CD4-positive, alpha-beta T cell (primary cell): Measurements from ENCODE around the gene CD109. TPM values are rescaled to one million over a fixed set of nuclear protein-coding genes. Genes with fewer than 3 reads are reported as not detected.

Experiments
- ATAC-seq: fragments of 200-7000 bp; cut with Tn5 transposase; one replicate; pipeline ENCODE4 v1.10.0; 2022; ENCODE audit warnings: mild to moderate bottlenecking; ENCODE audit not compliant: poor library complexity
- CTCF ChIA-PET: fragments of 350-600 bp; sonication (Branson Sonifier 250); formaldehyde crosslinking; loops from one replicate; lab custom pipeline; 2021; ENCODE audit warnings: antibody characterized with exemption, inconsistent platforms; lab: Charles Lee
- POLR2A ChIA-PET: fragments of 350-600 bp; sonication (Branson Sonifier 250); formaldehyde crosslinking; loops from one replicate; lab custom pipeline; 2021; ENCODE audit warnings: antibody characterized with exemption, inconsistent platforms; lab: Charles Lee
- DNase-seq, 14 experiments: peaks; one replicate each; pipeline ENCODE4 v3.0.0-alpha.2; 2013 to 2020; ENCODE audit warnings: mixed read lengths in 2 of 14
- H3K27ac ChIP-seq, 2 donors: one replicate each; pipeline versions ENCODE4 v1.5.1 to v1.7.0; 2013; ENCODE audit warnings: low read length in 2 of 2, low read depth in 1 of 2, mild to moderate bottlenecking in 1 of 2
- H3K27me3 ChIP-seq, 2 experiments: 1 replicate in 1 of 2; 2 replicates in 1 of 2; pipeline versions ENCODE4 v1.6.1 to v1.7.0; 2013; ENCODE audit warnings: low read length in 2 of 2, control low read depth in 1 of 2, mild to moderate bottlenecking in 1 of 2, moderate library complexity in 1 of 2; ENCODE audit not compliant: insufficient read depth in 2 of 2, control insufficient read depth in 1 of 2
- H3K36me3 ChIP-seq: one replicate; pipeline ENCODE4 v1.6.1; 2013; ENCODE audit warnings: low read length, control low read depth; ENCODE audit not compliant: insufficient read depth
- H3K4me1 ChIP-seq: one replicate; pipeline ENCODE4 v1.6.1; 2013; ENCODE audit warnings: low read length, control low read depth; ENCODE audit not compliant: insufficient read depth
- H3K4me3 ChIP-seq: one replicate; pipeline ENCODE4 v1.5.1; 2013; ENCODE audit warnings: mild to moderate bottlenecking, low read length, moderate library complexity
- H3K9me3 ChIP-seq, 2 experiments: 1 replicate in 1 of 2; 2 replicates in 1 of 2; pipeline versions ENCODE4 v1.6.1 to v1.7.0; 2013; ENCODE audit warnings: low read length in 2 of 2, mild to moderate bottlenecking in 2 of 2, control low read depth in 1 of 2, moderate library complexity in 1 of 2; ENCODE audit not compliant: control insufficient read depth in 1 of 2, insufficient read depth in 1 of 2
- H3K27ac Mint-ChIP-seq: one replicate; pipeline ENCODE4 v1.8.0; 2020; ENCODE audit warnings: mixed read lengths
- H3K27me3 Mint-ChIP-seq: one replicate; pipeline ENCODE4 v1.8.0; 2021; ENCODE audit warnings: mixed read lengths
- H3K36me3 Mint-ChIP-seq: one replicate; pipeline ENCODE4 v1.8.0; 2021; ENCODE audit warnings: low read depth, mixed read lengths
- H3K4me1 Mint-ChIP-seq: one replicate; pipeline ENCODE4 v1.8.0; 2021; ENCODE audit warnings: low read depth, mixed read lengths
- H3K4me3 Mint-ChIP-seq: one replicate; pipeline ENCODE4 v1.8.0; 2020; ENCODE audit warnings: mild to moderate bottlenecking, mixed read lengths
- H3K9me3 Mint-ChIP-seq: one replicate; pipeline ENCODE4 v1.8.0; 2020; ENCODE audit warnings: mixed read lengths
- intact Hi-C, 2 experiments: fragments of 100-400 bp; cut with DNase I in 1 of 2; cut with micrococcal nuclease in 1 of 2; formaldehyde crosslinking; loops; one replicate each; pipeline versions ENCODE4 v1.15.1 to v1.9.0; 2023 to 2025; cut with DNase I, micrococcal nuclease
- total RNA-seq, 174 experiments: library from RNA in 2 of 174; stranded (reverse) in 2 of 174; gene quantifications; one replicate each; pipeline ENCODE4 v1.2.3 and lab custom pipeline; 2021 to 2026
- TF ChIP-seq, protein P1 (sequence below): fragments of 200-600 bp; IDR thresholded peaks from one replicate; pipeline ENCODE4 v1.8.0; 2022; ENCODE audit warnings: antibody characterized with exemption, mild to moderate bottlenecking

CD109 gene
- total RNA-seq, 2 experiments from 2014 or later, result 0.75 to 0.80 TPM

DNA sequence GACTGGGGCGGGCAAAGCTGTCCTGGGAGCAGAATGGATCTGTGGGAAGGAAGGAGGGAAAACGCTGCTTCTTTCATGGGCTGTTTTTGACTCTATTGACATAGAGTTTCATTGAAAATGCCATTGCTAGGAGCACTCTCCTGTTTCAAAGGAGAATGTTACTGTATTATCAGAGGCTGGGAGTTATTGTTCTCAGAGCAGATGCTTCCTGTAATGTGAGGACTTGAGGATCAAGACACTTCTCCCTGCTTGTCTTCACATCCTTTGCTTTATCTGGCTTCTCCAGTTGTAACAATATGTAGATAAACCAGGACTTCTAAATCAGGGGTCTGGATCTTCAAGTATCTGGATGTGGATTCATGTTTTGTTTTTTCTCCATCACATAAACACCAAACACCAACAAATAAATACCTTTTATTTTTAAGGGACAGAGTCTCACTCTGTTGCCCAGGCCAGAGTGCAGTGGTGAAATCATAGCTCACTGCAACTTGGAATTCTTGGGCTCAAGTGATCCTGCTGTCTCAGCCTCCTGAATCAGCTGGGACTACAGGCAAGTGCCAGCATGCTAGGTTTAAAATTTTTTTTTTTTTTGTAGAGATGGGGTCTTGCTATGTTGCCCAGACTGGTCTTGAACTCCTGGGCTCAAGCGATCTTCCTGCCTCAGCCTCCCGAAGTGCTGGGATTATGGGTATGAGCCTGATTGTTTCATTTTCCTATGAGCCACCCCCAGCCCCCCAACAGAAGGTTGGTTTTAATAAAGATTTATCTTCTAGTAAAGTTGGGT is 3.9 kb downstream of the CD109 start:
- no peak overlapping the region for H3K4me3 ChIP-seq
- Mint-ChIP-seq H3K4me1 (peaks cover 19% of the 10 kb centered on the region), H3K27me3 (peaks cover 12% of the 10 kb centered on the region), H3K36me3 (no peaks in the 10 kb centered on the region), H3K27ac (no peak overlapping the region), H3K4me3 (peak overlapping the region; percentile 8), H3K9me3 (no peaks in the 10 kb centered on the region)
- H3K27me3 ChIP-seq, result no peaks in the 10 kb centered on the region
- POLR2A ChIA-PET, result no interaction called here
- H3K36me3 ChIP-seq, result no peaks in the 10 kb centered on the region
- no peak overlapping the region for H3K27ac ChIP-seq
- H3K4me1 ChIP-seq, result peaks cover 14% of the 10 kb centered on the region
- TF ChIP-seq, protein P1, sequence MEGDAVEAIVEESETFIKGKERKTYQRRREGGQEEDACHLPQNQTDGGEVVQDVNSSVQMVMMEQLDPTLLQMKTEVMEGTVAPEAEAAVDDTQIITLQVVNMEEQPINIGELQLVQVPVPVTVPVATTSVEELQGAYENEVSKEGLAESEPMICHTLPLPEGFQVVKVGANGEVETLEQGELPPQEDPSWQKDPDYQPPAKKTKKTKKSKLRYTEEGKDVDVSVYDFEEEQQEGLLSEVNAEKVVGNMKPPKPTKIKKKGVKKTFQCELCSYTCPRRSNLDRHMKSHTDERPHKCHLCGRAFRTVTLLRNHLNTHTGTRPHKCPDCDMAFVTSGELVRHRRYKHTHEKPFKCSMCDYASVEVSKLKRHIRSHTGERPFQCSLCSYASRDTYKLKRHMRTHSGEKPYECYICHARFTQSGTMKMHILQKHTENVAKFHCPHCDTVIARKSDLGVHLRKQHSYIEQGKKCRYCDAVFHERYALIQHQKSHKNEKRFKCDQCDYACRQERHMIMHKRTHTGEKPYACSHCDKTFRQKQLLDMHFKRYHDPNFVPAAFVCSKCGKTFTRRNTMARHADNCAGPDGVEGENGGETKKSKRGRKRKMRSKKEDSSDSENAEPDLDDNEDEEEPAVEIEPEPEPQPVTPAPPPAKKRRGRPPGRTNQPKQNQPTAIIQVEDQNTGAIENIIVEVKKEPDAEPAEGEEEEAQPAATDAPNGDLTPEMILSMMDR, result no peak
- DNase-seq (no peak), ATAC-seq (no peak)
- CTCF ChIA-PET, result interaction anchor here (1.8 kb wide), 1 partner anchor 33 kb away, joined by 4 read pairs; no protein-coding TSS in a partner anchor
- intact Hi-C loops, result no loop called here
- no peaks in the 10 kb centered on the region for H3K9me3 ChIP-seq

DNA sequence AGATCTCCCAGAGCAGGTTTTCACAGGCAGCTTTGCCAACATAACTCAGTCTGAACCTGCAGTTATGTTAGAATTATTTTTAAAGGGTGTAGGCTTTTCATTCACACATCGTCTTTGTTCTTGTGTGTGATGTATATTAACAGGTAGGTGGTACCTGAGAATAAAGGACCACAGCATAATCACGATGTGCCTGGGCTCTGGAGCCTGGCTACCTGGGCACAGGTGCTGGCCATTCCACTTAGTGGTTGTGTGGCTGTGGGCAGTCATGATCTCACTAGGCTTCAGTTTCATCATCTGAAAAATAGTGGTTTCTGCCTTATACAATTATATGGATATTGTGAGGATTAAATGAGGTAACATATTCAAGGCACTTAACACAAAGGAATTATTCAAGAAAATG is 6.4 kb downstream of the CD109 start:
- no peaks in the 10 kb centered on the region for H3K4me1 Mint-ChIP-seq
- H3K9me3 ChIP-seq, result no peaks in the 10 kb centered on the region
- H3K9me3 Mint-ChIP-seq, result no peaks in the 10 kb centered on the region
- H3K27me3 ChIP-seq, result no peaks in the 10 kb centered on the region
- TF ChIP-seq, protein P1, result no peak
- no peaks in the 10 kb centered on the region for H3K36me3 Mint-ChIP-seq
- H3K4me1 ChIP-seq, result no peaks in the 10 kb centered on the region
- no peaks in the 10 kb centered on the region for H3K36me3 ChIP-seq
- H3K4me3 Mint-ChIP-seq, result no peak overlapping the region
- no peak overlapping the region for H3K27ac ChIP-seq
- ATAC-seq (no peak), DNase-seq (no peak)
- intact Hi-C loops, result no loop called here
- peaks cover 3% of the 10 kb centered on the region for H3K27me3 Mint-ChIP-seq
- H3K27ac Mint-ChIP-seq, result no peak overlapping the region
- no peak overlapping the region for H3K4me3 ChIP-seq
- ChIA-PET POLR2A (no interaction called here), CTCF (no interaction called here)

DNA sequence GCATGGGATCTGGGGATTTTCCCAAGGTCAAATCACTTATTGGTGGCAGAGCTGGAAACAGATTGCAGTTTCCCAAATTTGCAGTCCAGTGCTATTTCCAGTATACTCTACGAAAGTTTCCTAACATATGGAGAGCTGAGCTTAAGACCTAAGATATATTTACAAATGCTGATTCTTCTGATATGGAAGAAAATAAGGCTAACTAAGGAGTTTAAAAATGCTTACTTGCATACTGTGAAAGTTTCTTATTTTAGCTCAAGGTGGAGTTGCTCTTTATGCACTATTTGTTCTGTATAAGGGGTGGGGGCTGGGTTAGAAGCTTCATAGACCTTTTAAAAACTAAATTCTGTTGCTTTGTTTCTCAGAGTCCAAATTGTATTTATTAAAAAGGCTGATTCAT is 7.5 kb downstream of the CD109 start:
- Mint-ChIP-seq H3K27me3 (peaks cover 3% of the 10 kb centered on the region), H3K9me3 (no peaks in the 10 kb centered on the region), H3K27ac (no peak overlapping the region), H3K36me3 (no peaks in the 10 kb centered on the region), H3K4me3 (no peak overlapping the region), H3K4me1 (no peaks in the 10 kb centered on the region)
- Histone ChIP-seq H3K27ac (no peak overlapping the region), H3K4me3 (no peak overlapping the region), H3K9me3 (no peaks in the 10 kb centered on the region), H3K36me3 (no peaks in the 10 kb centered on the region), H3K4me1 (no peaks in the 10 kb centered on the region), H3K27me3 (no peaks in the 10 kb centered on the region)
- ChIA-PET POLR2A (no interaction called here), CTCF (no interaction called here)
- DNase-seq, result no peak
- intact Hi-C loops, result no loop called here
- TF ChIP-seq, protein P1, result no peak
- no peak for ATAC-seq
